ENCODE data around the gene HK3. TPM values are rescaled to one million over a fixed set of nuclear protein-coding genes. Genes with fewer than 3 reads are reported as not detected.

Gene HK3
- total RNA-seq, 4 donors from 2014 or later = 5.2 to 38.1 (median 16.3) TPM

DNA sequence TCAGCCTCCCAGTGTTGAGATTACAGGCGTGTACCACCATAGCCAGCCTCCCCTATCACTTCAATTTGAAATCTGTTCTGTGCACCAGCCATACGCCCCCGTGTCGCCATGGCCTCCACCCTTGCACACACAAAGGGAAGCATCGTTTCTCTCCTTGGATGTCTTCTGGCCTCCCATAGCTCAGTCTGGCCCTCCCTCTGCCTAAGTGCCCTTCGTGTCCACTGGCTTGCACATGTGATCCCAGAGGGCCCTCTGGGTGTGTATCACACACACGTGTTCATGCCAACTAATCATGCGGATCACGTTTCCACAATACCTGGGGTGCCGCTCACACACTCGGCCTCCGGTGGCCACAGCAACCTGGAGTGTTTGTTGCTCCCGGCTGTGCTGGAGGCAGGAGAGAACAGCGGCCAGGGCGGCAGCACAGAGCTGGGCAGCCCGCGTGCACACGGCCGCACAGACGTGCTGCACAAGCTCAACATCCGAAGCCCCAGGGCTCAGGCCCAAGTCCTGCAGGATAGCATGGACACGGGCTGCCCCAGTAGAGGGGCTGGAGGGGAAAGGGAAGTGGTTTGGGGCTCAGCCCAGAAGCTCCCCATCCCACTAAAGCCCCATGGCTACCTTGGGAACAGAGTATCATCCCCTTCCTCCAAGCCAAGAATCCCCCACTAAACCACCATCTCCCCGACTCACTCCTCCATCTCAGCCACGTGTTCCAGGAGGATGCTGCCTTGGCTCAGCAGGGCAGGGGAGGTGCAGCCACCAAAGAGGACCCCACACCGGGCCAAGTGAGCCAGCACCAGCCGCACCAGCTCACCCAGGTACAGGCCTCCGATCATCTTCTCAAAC is 10.9 kb downstream of the HK3 start:
- TF ChIP-seq, protein P1, sequence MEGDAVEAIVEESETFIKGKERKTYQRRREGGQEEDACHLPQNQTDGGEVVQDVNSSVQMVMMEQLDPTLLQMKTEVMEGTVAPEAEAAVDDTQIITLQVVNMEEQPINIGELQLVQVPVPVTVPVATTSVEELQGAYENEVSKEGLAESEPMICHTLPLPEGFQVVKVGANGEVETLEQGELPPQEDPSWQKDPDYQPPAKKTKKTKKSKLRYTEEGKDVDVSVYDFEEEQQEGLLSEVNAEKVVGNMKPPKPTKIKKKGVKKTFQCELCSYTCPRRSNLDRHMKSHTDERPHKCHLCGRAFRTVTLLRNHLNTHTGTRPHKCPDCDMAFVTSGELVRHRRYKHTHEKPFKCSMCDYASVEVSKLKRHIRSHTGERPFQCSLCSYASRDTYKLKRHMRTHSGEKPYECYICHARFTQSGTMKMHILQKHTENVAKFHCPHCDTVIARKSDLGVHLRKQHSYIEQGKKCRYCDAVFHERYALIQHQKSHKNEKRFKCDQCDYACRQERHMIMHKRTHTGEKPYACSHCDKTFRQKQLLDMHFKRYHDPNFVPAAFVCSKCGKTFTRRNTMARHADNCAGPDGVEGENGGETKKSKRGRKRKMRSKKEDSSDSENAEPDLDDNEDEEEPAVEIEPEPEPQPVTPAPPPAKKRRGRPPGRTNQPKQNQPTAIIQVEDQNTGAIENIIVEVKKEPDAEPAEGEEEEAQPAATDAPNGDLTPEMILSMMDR (IDR thresholded peaks at IDR 0.05; ENCODE audit: low read depth) = no peak

DNA sequence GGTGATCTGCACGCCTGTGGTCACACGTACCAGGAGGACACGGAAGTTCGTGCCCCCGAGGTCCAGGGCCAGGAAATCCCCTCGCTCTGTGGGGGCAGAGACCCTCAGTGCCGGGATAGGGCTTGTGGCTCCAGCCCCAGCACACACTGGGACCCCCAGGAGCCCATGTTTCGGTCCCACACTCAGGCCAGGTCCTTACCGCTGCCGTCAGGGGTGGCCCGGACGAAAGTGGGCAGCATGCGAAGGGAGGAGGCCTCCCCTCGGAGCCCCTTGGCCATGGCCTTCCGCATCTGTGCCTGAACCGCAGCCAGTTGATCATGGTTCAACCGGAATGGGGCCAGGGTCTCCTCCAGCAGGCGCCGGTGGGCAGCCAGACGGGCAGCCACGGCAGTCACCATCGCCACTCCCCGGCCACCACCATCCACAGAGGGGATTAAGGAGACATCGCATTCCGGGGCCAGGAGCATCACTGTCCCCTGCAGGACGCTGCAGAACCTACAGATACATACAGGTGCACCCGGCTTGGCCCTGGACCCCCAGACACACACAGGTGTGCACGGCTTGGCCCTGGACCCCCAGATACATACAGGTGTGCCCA is 11.8 kb downstream of the HK3 start:
- TF ChIP-seq, protein P1 (IDR thresholded peaks at IDR 0.05; ENCODE audit: low read depth) = no peak

DNA sequence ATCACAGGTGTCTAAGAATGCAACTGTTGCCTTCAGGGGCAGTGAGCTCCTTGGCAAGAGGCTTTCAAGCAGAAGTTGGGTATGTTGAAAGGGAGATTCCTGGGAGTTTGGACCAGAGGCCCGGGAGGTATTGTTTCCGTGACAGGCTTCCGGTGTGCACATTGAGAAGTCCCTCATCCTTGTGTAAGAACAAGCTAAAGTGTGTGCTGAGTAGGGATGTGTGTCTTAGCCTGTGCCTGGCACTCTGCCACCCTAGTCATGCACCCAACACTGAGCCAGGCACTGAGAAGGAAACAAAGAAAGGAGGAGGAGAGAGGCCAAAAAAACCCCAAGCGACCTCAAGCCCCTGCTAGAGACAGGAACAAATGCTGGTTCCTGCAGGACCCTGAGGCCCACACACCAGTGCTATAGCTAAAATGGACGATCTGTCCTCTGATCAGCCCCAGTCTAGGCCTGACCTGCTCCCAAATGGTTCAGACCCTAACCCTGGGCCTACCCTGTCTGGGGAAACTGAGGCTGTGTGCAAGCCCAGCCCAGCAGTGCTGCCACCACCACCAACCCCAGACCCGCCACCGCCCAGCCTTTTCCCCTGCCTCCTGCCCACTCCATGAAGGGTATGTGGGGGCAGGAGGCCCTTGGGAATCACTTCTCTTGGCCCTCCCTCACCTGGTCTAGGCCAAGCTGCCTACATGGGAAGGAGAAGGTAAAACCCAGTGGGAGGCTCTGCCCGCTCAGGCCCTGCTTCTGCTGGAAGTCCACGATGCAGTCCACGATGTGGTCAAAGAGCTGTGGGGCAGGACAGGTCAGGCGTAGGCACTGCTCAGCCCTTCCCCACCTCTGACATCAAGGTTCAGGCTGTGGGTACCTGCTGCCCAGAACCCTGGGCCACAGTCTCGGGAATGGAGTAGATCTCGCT is 12.6 kb downstream of the HK3 start:
- TF ChIP-seq, protein P1 (IDR thresholded peaks at IDR 0.05; ENCODE audit: low read depth) = no peak

DNA sequence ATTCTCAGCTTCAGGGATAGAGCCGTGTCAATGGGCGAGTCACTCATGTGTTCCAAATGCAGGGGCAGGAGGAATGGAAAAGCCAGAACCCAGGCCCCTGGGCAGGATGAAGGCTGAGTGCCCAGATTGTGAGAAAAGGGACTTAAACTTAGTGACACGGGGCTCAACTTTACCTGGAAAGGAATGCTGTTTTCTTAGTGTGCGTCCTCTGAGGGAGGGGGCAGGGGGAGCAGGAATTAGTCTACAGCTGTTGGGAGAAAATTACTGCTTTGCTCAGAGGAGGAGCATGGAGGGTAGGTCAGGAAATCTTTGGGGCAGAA is 14.6 kb downstream of the HK3 start:
- TF ChIP-seq, protein P1 (IDR thresholded peaks at IDR 0.05; ENCODE audit: low read depth) = no peak

DNA sequence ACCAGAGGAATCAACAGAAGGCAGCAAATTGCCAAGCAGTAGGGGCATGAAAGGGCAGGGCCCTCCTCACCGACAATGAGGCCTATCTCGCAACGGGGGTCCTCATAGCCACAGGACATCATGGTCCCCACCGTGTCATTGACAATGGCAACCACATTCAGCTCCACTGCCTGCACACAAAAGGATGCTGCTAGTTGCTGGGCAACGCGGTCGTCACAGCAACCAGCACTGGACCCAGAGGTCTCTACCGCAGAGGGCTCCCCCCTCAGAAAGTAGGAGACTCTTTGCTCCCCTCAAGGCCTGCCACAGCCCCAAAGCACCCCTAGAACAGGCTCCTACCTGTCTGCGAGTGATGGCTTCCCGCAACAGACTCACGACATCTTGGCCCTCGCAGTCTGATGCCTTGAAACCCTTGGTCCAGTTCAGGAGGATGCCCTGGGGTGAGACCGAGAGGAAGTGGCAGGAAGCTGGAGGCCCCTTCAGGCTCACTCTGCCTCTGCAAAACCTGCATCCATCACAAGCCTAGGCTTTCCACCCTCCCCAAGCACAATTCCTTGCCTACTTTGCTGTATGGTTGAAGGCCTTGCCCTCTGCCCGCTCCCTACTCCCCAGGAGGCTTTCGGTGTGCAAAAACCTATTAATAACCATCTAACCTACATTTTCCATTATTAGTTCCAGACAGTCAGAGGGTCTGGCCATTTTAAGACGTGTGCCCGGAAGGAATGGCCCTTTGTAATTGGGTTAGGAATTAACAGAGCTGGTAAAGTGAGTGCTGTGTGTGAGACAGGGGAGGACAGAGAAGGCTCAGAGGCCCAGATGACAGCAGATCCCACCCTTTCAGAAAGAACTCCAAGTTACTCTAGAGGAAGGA is 15.2 kb downstream of the HK3 start:
- TF ChIP-seq, protein P1 (IDR thresholded peaks at IDR 0.05; ENCODE audit: low read depth) = no peak

DNA sequence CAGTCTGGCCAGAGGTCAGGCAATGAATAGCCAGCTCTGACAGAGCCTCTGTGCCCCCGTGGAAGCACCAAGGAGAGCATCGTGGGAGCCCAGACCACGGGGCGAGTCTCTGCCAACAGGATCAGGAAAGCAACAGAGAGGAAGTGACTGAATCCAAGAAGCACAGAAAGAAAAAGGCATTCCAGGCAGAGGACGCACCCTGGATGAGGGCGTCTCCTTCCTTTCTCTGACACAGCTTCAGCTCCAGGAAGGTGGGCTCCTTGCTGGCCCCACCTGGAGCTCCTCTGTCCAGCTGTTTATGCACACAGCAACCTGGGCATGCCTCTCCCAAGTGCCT is 16.6 kb downstream of the HK3 start:
- TF ChIP-seq, protein P1 (IDR thresholded peaks at IDR 0.05; ENCODE audit: low read depth) = no peak
